WTC11 (cell line): Measurements from ENCODE around the gene ABHD15. TPM values are rescaled to one million over a fixed set of nuclear protein-coding genes. Genes with fewer than 3 reads are reported as not detected.

Source experiments
- ATAC-seq: fragments of 200-7000 bp; cut with Tn5 transposase; 2 replicates; pipeline ENCODE4 v1.10.0; 2021; ENCODE audit warnings: mild to moderate bottlenecking, moderate library complexity
- CTCF ChIA-PET: fragments of 300-600 bp; sonication (Branson Sonifier 250); formaldehyde crosslinking; loops from one replicate; lab custom pipeline; 2021; ENCODE audit warnings: antibody characterized with exemption; lab: Charles Lee
- POLR2A ChIA-PET: fragments of 350-600 bp; sonication (Branson Sonifier 250); formaldehyde crosslinking; loops from one replicate; lab custom pipeline; 2021; ENCODE audit warnings: antibody characterized with exemption; lab: Charles Lee
- DNase-seq: peaks from one replicate; pipeline ENCODE4 v3.0.0; 2021; ENCODE audit warnings: low spot score
- H3K27ac Mint-ChIP-seq: 2 replicates; pipeline ENCODE4 v1.8.0; 2021; ENCODE audit warnings: mixed read lengths
- H3K27me3 Mint-ChIP-seq: 2 replicates; pipeline ENCODE4 v1.8.0; 2021; ENCODE audit warnings: low read depth, mild to moderate bottlenecking, moderate library complexity, mixed read lengths
- H3K36me3 Mint-ChIP-seq: 2 replicates; pipeline ENCODE4 v1.8.0; 2021; ENCODE audit warnings: mixed read lengths
- H3K4me1 Mint-ChIP-seq: 2 replicates; pipeline ENCODE4 v1.8.0; 2022; ENCODE audit warnings: mixed read lengths
- H3K4me3 Mint-ChIP-seq: 2 replicates; pipeline ENCODE4 v1.8.0; 2021; ENCODE audit warnings: mild to moderate bottlenecking, moderate library complexity, mixed read lengths
- H3K9me3 Mint-ChIP-seq: 2 replicates; pipeline ENCODE4 v1.8.0; 2021; ENCODE audit warnings: mixed read lengths
- AFF4 ChIP-seq: sonication (generic); formaldehyde crosslinking; IDR thresholded peaks from 2 replicates; pipeline ENCODE4 v1.8.1; 2023; ENCODE audit warnings: mild to moderate bottlenecking, missing genetic modification reagents, borderline replicate concordance
- CDX4 ChIP-seq: fragments of 250-450 bp; sonication (Bioruptor Pico); IDR thresholded peaks from 2 replicates; pipeline ENCODE4 v1.9.0; 2021; ENCODE audit warnings: moderate library complexity, mild to moderate bottlenecking, inconsistent platforms, borderline replicate concordance
- ESRRA ChIP-seq: sonication (generic); formaldehyde crosslinking; IDR thresholded peaks from 2 replicates; pipeline ENCODE4 v1.8.1; 2022; ENCODE audit warnings: mild to moderate bottlenecking, missing genetic modification reagents, borderline replicate concordance
- FOXK1 ChIP-seq: sonication (generic); formaldehyde crosslinking; IDR thresholded peaks from 2 replicates; pipeline ENCODE4 v1.8.0; 2022; ENCODE audit warnings: mild to moderate bottlenecking, moderate library complexity, missing genetic modification reagents
- HMGA2 ChIP-seq: fragments of 250-450 bp; sonication (Bioruptor Pico); IDR thresholded peaks from 2 replicates; pipeline ENCODE4 v1.4.0; 2021; ENCODE audit warnings: mild to moderate bottlenecking, moderate library complexity
- IRF2 ChIP-seq: sonication (generic); formaldehyde crosslinking; IDR thresholded peaks from 2 replicates; pipeline ENCODE4 v1.8.0; 2022; ENCODE audit warnings: low read depth, missing genetic modification reagents, borderline replicate concordance
- MXD4 ChIP-seq: fragments of 250-450 bp; sonication (Bioruptor Pico); IDR thresholded peaks from 2 replicates; pipeline ENCODE4 v1.8.0; 2021; ENCODE audit warnings: mild to moderate bottlenecking, moderate library complexity, borderline replicate concordance
- NR1H2 ChIP-seq: sonication (generic); formaldehyde crosslinking; IDR thresholded peaks from 2 replicates; pipeline ENCODE4 v1.9.0; 2021; ENCODE audit warnings: mild to moderate bottlenecking, moderate library complexity, missing genetic modification reagents
- PRDM15 ChIP-seq: sonication (generic); formaldehyde crosslinking; IDR thresholded peaks from 2 replicates; pipeline ENCODE4 v1.8.0; 2022; ENCODE audit warnings: missing genetic modification reagents
- PREB ChIP-seq: sonication (generic); formaldehyde crosslinking; IDR thresholded peaks from 2 replicates; pipeline ENCODE4 v1.8.1; 2022; ENCODE audit warnings: mild to moderate bottlenecking, missing genetic modification reagents, moderate library complexity, borderline replicate concordance
- PRRX2 ChIP-seq: fragments of 250-450 bp; sonication (Bioruptor Pico); IDR thresholded peaks from 2 replicates; pipeline ENCODE4 v1.8.0; 2021; ENCODE audit warnings: mild to moderate bottlenecking
- RORB ChIP-seq: fragments of 250-450 bp; sonication (Bioruptor Pico); IDR thresholded peaks from 2 replicates; pipeline ENCODE4 v1.9.0; 2021; ENCODE audit warnings: mild to moderate bottlenecking
- TCF7 ChIP-seq: sonication (generic); formaldehyde crosslinking; IDR thresholded peaks from 2 replicates; pipeline ENCODE4 v1.8.0; 2022; ENCODE audit warnings: mild to moderate bottlenecking, low read depth, missing genetic modification reagents, moderate library complexity
- TP53 ChIP-seq: sonication (generic); formaldehyde crosslinking; IDR thresholded peaks from 2 replicates; pipeline ENCODE4 v1.8.1; 2023; ENCODE audit warnings: mild to moderate bottlenecking, missing genetic modification reagents
- ZNF121 ChIP-seq: sonication (generic); formaldehyde crosslinking; IDR thresholded peaks from 2 replicates; pipeline ENCODE4 v1.8.0; 2023; ENCODE audit warnings: missing genetic modification reagents
- ZNF232 ChIP-seq: sonication (generic); formaldehyde crosslinking; IDR thresholded peaks from 2 replicates; pipeline ENCODE4 v1.8.0; 2022; ENCODE audit warnings: mild to moderate bottlenecking, missing genetic modification reagents
- ZNF263 ChIP-seq: sonication (generic); formaldehyde crosslinking; IDR thresholded peaks from 2 replicates; pipeline ENCODE4 v1.8.1; 2022; ENCODE audit warnings: low read depth, mild to moderate bottlenecking, moderate library complexity, missing genetic modification reagents
- ZNF396 ChIP-seq: fragments of 250-450 bp; sonication (Bioruptor Pico); IDR thresholded peaks from 2 replicates; pipeline ENCODE4 v1.8.0; 2021; ENCODE audit warnings: mild to moderate bottlenecking, moderate library complexity, borderline replicate concordance
- total RNA-seq: library from RNA; stranded (reverse); gene quantifications from 3 replicates; pipeline ENCODE4 v1.2.3, GENCODE V29; 2021
- TF ChIP-seq, protein P1 (sequence below): sonication (generic); formaldehyde crosslinking; IDR thresholded peaks from 2 replicates; pipeline ENCODE4 v1.8.0; 2023; ENCODE audit warnings: missing genetic modification reagents, mild to moderate bottlenecking, borderline replicate concordance
- TF ChIP-seq, protein P2 (sequence below): sonication (generic); formaldehyde crosslinking; IDR thresholded peaks from 2 replicates; pipeline ENCODE4 v1.8.0; 2022; ENCODE audit warnings: mild to moderate bottlenecking, missing genetic modification reagents
- TF ChIP-seq, protein P3 (sequence below): sonication (generic); formaldehyde crosslinking; IDR thresholded peaks from 2 replicates; pipeline ENCODE4 v1.8.1; 2023; ENCODE audit warnings: mild to moderate bottlenecking, missing genetic modification reagents, moderate library complexity

The ABHD15 gene
- total RNA-seq, 1 experiment from 2014 or later = 2.8 TPM

GRCh38 chr17:29572691-29573557, 6.1 kb upstream of the ABHD15 start:
- Mint-ChIP-seq H3K27me3 (peaks cover 11% of the 10 kb centered on the region), H3K36me3 (peaks cover 15% of the 10 kb centered on the region; the same call in 1 of the 2 replicates), H3K4me3 (peak overlapping the region; percentile 37), H3K4me1 (peaks cover 10% of the 10 kb centered on the region), H3K27ac (no peak overlapping the region), H3K9me3 (no peaks in the 10 kb centered on the region)
- DNase-seq = peak; percentile 64
- CTCF ChIA-PET = interaction anchor here (0.6 to 11.4 kb wide), 19 partner anchors 8 to 482 kb away, joined by 3 to 112 read pairs (median 5); partner anchors contain the start of genes ANKRD13B and CORO6
- peak; percentile 14 for ATAC-seq
- POLR2A ChIA-PET = no interaction called here
- no peak for TF ChIP-seq NR1H2 (CRISPR knock-in tag)
- TF ChIP-seq AFF4 (CRISPR knock-in tag) = no peak
- 0 out of 2 replicates have a peak, but pooled peaks have one; percentile 4 for TF ChIP-seq FOXK1
- no peak for TF ChIP-seq ZNF263 (CRISPR knock-in tag)
- TF ChIP-seq PRDM15 (CRISPR knock-in tag) = no peak
- TF ChIP-seq ZNF121 (CRISPR knock-in tag) = no peak
- TF ChIP-seq CDX4 (CRISPR knock-in tag) = no peak
- TF ChIP-seq PREB (CRISPR knock-in tag) = no peak
- TF ChIP-seq, protein P1, sequence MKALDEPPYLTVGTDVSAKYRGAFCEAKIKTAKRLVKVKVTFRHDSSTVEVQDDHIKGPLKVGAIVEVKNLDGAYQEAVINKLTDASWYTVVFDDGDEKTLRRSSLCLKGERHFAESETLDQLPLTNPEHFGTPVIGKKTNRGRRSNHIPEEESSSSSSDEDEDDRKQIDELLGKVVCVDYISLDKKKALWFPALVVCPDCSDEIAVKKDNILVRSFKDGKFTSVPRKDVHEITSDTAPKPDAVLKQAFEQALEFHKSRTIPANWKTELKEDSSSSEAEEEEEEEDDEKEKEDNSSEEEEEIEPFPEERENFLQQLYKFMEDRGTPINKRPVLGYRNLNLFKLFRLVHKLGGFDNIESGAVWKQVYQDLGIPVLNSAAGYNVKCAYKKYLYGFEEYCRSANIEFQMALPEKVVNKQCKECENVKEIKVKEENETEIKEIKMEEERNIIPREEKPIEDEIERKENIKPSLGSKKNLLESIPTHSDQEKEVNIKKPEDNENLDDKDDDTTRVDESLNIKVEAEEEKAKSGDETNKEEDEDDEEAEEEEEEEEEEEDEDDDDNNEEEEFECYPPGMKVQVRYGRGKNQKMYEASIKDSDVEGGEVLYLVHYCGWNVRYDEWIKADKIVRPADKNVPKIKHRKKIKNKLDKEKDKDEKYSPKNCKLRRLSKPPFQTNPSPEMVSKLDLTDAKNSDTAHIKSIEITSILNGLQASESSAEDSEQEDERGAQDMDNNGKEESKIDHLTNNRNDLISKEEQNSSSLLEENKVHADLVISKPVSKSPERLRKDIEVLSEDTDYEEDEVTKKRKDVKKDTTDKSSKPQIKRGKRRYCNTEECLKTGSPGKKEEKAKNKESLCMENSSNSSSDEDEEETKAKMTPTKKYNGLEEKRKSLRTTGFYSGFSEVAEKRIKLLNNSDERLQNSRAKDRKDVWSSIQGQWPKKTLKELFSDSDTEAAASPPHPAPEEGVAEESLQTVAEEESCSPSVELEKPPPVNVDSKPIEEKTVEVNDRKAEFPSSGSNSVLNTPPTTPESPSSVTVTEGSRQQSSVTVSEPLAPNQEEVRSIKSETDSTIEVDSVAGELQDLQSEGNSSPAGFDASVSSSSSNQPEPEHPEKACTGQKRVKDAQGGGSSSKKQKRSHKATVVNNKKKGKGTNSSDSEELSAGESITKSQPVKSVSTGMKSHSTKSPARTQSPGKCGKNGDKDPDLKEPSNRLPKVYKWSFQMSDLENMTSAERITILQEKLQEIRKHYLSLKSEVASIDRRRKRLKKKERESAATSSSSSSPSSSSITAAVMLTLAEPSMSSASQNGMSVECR (CRISPR knock-in tag) = no peak
- TF ChIP-seq TP53 = no peak
- no peak for TF ChIP-seq ESRRA
- no peak for TF ChIP-seq HMGA2 (CRISPR knock-in tag)
- TF ChIP-seq, protein P2, sequence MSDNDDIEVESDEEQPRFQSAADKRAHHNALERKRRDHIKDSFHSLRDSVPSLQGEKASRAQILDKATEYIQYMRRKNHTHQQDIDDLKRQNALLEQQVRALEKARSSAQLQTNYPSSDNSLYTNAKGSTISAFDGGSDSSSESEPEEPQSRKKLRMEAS = peak; percentile 89; the same call in 1 of the 2 replicates
- TF ChIP-seq, protein P3, sequence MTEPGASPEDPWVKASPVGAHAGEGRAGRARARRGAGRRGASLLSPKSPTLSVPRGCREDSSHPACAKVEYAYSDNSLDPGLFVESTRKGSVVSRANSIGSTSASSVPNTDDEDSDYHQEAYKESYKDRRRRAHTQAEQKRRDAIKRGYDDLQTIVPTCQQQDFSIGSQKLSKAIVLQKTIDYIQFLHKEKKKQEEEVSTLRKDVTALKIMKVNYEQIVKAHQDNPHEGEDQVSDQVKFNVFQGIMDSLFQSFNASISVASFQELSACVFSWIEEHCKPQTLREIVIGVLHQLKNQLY (CRISPR knock-in tag) = no peak
- no peak for TF ChIP-seq RORB (CRISPR knock-in tag)
- no peak for TF ChIP-seq MXD4 (CRISPR knock-in tag)
- no peak for TF ChIP-seq PRRX2 (CRISPR knock-in tag)
- TF ChIP-seq TCF7 (CRISPR knock-in tag) = no peak
- TF ChIP-seq IRF2 (CRISPR knock-in tag) = no peak; the same call in 1 of the 2 replicates
- no peak for TF ChIP-seq ZNF396
- TF ChIP-seq ZNF232 (CRISPR knock-in tag) = 0 out of 2 replicates have a peak, but pooled peaks have one; percentile 34
